ENCODE results near the gene USP28.

Gene USP28

DNA sequence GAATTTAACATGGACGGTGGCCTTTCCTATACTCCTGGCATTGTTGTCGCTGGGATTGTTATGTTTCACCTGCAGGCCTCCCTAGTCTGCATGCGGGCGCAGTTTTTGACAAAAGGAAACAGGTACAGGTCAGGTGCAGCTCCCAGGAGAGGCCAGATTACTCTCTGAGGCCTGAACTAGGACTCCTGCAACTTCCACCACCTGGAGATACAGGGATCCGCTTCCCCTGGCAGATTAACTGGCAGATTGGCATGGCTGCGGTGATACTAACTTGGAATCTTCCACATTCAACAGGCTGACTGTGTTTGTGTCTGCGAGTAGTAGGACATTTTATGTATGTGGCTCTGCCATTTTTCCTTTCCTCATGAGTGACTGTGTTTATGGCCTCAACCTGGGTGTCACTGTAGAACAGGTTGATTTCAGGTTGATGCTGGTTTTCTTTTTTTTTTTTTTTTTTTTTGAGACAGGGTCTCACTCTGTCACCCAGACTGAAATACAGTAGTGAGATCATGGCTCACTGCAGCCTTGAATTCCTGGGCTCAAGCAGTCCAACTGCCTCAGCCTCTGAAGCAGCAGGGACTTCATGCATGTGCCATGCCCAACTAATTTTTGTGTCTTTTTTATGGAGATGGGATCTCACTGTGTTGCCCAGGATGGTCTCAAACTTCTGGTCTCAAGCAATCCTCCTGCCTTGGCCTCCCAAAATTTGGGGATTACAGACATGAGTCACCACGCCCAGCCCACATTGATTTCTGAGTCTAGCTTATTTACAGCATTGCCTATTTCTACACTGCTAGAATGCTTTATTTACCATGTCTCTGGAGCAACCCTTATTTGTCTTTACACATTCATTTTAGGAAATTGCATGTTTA lies 1.7 kb upstream of the USP28 start:
- no peak for DNase-seq

DNA sequence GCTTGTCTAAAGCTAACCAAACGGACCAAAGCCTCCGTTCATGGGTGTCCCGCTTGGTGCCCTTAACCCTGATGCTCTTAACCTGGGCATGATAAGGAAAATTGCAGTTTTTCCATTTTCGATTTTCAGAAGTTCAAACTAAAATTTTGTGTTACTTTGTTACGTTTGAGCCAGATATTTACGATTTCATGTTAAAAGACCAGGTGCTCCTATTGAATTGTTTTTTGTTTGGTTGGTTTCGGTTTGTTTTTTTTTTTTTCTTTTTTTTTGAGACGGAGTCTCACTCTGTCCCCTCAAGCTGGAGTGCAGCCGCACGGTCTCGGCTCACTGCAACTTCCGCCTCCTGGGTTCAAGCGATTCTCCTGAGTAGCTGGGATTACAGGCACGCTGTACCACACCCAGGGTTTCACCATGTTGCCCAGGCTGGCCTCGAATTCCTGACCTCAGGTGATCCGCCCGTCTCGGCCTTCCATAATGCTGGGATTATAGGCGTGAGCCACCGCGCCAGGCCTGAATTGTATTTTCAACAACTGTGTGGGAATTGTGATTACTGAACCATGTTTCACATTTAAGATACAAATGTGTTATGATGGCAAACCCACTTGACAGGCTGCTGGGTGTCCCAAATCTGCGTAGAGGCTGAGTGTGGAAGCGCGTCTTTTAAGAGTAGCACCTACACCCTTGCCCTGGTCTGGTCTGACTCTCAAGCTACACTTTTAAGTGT lies 864 bp upstream of the USP28 start:
- no peak for DNase-seq

DNA sequence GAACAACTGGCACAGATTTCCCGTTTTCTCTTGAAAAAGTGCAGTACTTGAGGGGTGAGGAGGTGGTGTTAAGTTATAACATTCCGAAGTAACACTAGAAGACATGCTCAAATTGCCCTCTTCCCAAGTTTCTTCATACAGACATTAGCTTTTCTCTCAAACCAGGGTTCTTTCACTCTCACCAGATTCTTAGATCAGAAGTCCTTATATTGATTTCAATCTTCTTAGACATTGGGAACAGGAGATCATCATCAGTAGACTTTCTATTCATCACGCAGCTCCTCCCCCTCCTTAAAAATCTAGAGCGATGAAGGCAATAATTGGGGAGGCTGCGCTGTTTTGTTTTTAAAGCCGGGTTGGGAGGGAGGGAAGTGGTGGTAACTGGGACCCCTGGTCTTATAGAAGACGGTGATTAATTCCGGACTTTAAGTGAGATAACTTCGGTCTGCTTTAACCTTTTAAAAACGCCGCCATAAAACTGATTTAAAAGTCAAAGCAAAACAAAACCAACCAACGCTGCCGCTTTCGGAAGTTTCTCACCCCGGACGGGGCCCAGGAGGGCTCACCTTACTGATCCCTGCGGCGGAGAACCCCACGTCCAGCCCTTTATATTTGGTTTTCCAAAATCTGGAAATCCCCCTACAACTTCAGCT lies 665 bp downstream of the USP28 start:
- no peak for DNase-seq

DNA sequence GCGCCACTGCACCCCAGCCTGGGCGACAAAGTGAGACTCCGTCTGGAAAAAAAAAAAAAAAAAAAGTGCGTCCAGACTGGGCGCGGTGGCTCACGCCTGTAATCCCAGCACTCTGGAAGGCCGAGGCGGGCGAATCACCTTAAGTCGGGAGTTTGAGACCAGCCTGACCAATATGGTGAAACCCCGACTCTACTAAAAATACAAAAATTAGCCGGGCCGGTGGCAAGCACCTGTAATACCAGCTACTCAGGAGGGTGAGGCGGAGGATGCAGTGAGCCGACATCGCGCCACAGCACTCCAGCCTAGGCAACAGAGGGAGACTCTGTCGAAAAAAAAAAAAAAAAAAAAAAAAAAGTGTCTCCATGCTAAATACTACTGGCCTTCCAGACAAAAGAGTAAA lies 1.3 kb downstream of the USP28 start:
- DNase-seq: no peak

DNA sequence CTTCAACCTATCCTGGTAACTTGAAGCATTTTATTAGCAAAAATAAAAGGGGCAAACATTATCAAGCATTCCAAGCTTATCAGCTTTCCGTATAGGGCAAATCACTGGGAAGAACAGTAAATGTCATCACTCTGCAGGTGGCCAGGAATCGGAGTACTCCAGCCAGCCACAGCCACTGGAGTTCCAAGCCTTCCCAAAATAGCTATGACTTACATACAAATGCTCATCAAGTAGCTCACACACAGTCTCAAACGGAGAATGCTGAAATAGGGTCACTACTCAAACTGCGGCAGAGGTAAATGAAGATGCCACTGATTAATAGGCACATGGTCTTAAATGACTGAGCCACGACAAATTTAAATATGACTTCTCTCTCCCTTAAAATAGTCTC lies 2.1 kb downstream of the USP28 start:
- DNase-seq: no peak

DNA sequence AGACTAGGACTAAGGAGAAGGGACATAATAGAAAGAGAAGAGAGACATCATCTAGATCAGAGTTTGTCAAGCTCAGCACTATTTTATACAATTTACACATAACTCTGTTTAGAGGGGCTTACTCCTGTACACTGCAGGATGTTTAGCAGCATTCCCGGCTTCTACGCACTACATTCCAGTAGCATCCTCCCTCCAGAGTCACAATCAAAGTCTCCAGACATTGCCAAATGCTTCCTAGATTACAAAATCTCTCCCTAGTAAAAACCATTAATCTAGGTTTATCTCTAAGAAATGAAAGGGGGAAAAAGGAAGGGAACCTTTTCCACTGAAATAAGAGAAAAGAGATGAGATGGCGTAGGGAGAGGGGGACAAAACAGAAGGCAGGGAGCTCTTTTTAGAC lies 4.0 kb downstream of the USP28 start:
- DNase-seq: no peak

DNA sequence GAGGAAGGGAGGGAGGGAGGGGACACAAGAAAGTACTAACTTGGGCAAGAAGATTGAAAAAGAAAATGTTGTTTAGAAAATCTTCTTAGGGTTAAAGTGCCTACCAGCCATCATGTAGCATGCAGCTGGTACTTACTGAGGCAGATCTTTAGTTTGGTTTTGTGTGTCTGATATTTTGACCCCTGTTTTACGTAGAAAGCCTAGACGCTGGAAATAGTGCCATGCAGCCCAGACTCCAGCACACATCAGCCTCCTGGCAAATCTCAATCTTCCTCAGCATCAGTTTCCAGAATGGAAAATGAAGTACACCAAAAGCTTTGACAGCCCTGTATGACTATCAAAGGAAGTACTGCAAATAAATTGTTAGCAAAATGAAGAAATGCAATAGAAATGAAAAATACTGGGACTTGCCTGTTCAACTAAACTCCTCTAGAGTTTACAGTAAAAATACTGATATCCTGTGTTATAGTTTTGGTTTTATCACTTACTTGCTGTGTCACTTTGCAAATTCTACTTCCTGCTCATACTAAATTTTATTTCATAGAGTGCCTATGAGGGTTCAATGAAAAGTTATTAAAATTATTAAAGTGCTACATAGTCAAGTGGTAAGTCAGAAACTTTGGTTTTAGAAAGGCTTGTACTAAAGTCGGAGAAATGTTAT lies 7.4 kb downstream of the USP28 start:
- DNase-seq: no peak

DNA sequence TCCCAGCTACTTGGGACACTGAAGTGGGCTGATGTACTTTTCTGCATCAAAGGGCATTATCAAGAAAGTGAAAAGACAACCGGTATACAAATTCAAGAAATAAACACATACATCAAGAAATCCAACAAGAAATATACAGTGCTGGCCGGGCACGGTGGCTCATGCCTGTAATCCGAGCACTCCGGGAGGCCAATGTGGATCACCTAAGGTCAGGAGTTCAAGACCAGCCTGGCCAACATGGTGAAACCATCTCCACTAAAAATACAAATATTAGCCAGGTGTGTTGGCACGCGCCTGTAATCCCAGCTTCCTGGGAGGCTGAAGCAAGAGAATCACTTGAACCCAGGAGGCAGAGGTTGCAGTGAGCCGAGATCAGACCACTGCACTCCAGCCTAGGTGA lies 9.5 kb downstream of the USP28 start:
- DNase-seq: no peak

DNA sequence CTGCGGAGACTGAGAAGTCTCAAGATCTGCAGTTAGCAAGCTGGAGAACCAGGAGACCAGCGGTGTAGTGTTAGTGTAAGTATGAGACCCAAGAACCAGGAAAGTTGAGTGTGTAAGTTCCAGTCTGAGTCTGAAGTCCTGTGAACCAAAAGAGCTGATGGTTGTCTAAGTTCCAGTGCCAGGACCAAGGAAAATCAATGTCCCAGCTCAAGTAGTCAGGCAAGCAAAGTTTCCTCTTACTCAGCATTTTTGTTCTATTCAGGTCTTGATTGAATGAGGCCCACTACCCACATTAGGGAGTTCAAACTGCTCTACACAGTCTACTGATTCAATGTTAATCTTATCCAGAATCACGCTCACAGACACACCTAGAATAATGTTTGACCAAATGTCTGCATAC lies 11.0 kb downstream of the USP28 start:
- DNase-seq: no peak

DNA sequence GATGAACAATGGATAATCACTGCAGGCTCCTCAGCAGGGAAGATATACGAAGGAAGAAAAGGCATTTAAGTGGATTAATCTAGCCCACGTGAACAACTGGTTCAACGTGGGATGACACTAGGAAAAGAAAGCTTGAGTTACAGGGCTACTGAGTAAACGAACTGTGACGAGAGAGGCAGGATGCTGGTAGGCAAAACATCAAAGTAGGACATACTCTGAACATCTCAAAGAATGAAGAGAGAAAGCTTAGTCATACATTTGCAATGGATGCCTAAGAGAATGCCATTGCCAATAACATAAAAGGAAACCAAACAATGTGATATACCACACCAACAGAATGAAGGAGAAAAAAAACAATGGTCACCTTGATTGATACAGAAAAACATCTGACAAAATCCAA lies 12.9 kb downstream of the USP28 start:
- no peak for DNase-seq

DNA sequence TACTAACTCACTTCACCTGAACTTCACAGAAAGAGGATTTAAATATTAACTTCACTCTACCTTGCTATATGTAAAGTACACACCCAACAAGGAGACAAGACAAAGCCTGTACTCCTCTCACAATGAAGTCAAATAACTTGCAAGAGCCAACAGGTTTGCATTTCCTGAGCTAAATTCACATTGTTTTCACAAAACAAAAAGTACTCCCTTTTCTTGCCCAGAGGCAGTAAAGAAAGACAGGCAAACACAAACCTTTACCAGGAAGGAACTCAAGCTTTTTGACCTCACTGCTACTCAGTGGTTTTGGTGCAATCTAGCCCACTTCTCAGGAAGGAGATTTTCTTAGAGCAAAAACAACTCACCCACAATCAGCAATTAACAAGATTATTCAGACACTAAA lies 15.7 kb downstream of the USP28 start:
- DNase-seq: no peak

DNA sequence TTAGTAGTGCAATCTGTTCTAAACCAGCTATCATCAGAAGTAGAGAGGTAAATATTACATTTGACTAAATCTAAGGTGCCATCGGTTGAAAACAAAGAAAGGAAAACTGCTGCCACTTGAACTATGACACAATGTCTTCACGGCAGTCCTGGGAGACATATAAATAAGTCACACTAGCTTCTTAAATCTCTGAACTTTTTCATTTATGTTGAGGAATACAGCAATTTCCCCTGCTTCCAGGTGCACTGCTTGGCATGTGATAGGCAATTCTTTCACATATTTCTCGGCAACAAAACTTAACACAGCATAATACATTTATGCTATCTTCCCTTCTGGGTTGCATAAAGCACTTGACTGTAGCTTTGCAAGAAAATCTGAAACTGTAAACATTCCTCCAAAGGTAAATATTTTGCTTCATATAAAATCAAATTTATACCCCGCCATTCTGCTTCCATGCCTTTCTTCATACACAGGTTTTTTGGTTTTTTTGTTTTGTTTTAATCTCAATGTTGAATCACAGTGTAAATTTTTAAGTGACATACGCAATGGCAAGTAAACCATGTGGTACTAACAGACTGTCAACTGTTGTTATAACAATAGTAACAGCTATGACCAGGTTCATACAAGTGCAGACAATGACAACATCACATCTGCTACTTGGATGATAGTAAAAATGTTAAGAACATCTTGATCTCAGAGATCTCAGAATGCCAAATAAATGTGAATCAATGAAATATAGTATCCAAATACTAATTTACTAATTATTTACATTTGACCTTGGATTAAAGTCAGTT lies 18.2 kb downstream of the USP28 start:
- no peak for DNase-seq

DNA sequence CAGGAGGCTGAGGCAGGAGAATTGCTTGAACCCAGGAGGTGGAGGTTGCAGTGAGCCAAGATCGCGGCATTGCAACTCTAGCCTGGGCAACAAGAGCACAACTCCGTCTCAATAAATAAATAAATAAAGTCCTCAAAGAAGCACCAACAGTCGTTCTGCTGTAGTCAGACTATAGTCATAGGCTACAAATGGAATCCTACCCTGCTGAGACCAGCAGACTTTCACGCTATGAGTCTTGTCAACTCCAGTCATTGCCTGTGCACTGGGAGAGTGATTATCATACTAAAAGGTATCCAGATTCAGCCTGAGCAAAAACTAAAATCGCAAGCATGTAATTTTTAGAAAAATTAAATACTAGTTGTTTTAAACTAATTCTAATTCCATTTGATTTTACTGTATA lies 19.6 kb downstream of the USP28 start:
- DNase-seq: no peak

DNA sequence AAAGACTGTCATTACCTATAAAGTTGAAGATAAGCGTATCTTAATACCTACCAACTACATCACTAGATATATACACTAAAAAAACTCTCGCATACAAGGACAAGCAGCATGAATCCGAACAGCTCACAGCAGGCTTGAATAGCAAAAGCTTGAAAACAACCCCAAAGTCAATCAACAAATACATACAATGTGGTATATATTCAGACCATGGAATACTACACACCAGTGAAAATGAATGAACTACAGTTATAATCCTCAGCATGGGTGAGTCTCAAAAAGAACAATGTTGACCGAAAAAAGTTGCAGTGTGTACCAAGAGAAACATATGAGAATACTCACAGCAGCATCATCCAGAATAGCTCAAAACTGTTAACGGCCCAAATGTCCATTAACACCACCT lies 25.2 kb downstream of the USP28 start:
- DNase-seq: no peak

DNA sequence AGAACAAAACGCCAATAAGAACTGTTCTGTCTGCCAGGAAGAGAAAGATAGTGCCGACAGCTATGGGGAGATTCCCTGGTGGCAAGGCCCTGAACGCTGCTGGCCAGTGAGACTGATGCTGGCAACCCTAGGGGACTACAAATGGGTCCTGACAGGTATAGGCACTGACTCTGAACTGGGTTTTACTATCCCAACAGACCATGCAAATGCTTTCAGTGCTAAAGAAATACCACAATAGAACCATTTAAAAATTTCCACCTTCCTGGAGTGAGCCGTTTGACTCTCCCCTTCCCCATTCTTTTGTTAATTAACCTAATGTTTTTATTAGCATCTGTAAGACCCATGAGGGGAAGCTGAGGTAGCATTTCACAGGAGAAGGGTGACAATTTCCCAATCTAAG lies 25.7 kb downstream of the USP28 start:
- no peak for DNase-seq

DNA sequence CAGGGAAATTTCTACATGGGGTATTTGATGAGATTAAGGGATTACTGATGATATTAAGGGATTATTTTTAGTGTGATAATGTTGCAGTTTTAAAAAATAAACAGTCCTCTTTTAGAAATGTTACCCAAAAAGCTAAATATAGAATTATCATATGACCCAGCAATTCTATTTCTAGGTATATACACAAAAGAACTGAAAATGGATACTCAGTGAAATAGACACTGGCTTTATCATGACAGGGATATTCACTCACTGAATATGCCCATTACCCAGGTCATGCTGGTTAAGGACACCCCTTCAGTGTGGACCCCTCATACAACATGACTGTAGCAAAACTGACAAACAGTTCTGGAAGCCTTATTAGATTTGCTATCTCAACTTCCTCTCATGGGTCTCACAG lies 27.8 kb downstream of the USP28 start:
- DNase-seq: no peak

DNA sequence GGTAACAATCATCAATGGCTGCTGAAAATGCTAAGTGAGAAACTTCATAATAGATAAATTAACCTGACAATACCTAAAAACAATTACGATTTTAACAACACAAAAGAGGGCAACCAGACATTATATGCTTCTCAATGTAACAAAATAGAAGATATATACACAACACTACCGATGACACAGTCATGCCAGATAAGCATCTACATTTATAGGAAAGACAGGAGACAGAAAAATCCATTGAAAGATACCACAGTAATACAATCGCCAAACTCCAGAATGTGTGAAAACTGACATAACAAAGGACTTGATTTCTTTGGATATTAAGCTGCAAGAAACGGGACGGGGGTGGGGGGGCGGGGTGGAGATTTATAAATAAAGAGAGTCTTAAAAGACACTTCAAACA lies 28.3 kb downstream of the USP28 start:
- DNase-seq: no peak

DNA sequence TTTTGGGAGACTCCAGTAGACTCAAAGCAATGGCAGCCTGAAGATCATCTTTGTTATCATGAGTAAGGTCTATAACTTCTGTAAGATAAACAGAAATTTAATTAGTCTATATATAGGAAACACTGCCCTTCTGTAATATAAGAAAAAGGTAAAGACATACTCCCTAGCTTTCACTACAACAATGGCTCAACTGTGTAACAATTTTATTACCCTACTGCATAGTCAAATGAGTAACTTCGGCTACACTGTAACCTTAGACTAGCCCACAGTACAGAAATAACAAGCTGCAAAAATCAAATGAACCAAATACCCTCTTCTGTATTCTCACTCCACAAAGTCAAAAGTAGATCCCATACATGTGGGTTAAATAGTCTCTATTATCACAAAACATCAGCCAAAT lies 33.7 kb downstream of the USP28 start:
- DNase-seq: no peak

DNA sequence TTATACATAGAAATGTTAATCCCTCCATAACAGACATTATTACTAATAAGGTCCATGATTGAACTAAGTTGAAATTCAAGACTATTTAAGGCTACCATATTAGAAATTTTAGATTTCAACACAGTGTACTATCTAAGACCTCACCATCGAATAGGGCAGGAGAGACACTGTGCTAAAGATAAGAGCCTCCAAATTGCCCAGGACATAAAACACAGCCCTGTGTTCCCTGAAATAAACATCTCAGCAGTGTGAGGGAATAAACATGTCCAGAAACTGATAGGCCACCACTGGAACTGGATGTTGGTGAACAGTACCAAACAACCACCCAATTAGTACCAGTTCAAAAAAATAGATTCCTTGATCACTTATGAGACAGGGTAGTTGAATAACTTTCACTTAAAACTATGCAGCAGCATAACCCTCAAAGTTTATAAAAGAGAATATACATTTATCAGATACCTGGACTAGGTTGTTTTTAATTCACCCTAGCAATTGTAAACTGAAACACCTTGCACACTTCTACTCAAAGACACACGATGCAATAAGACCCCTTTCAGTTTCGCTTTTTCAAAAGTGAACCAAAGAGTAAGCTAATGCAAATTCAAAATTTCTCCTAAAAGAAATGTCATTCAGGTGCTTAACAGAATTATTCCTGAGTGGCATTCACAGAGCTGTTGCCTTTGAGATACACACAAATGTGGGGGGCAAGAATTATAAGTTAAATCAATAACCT lies 34.3 kb downstream of the USP28 start:
- DNase-seq: no peak

DNA sequence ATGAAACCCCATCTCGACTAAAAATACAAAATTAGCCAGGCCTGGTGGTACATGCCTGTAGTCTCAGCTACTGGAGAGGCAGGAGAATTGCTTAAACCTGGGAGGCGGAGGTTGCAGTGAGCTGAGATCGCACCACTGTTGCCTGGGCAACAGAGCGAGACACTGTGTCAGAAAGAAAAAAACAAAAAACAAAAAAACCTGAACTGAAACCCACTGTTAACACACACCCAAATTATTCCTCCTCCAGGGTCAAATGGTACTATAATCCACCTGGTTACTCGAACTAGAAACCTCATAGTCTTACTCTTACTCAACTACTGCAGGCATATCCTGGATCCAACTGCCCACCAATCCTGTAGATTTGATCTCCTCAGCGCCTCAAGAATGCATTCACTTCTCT lies 35.5 kb downstream of the USP28 start:
- no peak for DNase-seq

DNA sequence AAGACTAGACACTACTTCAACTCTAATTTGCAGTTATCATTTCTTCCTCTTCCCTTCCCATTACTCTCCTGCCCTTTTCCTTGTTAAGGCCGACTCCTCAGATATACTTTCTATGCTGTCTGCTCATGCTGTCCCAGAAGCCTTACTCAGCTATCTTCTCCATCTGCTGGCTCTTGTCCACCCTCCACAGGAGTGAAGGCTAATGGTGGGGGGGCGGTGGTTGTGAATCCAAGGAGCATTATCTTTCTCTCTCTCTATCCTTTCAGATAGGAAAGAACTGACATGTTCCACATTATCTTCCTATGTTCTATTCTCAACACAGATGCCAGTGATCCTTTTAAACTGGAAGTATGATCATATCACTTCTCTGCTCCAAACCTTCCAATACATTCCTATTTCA lies 37.4 kb downstream of the USP28 start:
- DNase-seq: no peak

DNA sequence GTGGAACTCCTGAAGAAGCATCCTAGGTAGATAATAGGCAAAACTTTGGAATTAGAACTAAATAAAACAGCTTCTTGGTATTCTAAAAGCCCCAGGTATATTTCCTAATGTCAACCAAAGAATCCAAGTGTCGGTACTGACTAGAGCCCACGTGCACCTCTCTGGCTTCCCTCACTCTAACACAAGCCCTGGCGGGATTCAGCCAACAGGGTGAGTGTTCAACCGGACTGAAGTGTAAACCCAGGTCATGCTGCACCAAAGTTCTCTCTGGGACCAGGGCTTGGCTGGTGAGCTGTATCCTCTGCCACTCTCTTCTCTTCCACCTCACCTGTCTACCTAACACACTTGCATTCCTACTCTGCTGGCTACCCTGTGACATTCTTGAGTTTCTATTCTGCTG lies 40.1 kb downstream of the USP28 start:
- DNase-seq: no peak

Measured in NCI-H2081 treated with DMSO at 0.1 percent for 48 hours (cell line).